Measurements from ENCODE around the gene INSYN1.

INSYN1 gene

GRCh38 chr15:73700041-73700842, 52.9 kb downstream of the INSYN1 start:
- CTCF ChIA-PET, result interaction anchor here (0.6 to 15.4 kb wide), 57 partner anchors 6 to 459 kb away, joined by 3 to 459 read pairs (median 5); partner anchors contain the start of genes CD276, LOXL1 and NPTN
- H3K4me3 ChIP-seq (ENCODE audit: low read depth, low read length), result no peak overlapping the region
- TF ChIP-seq CTCF (IDR thresholded peaks at IDR 0.05; ENCODE audit: insufficient read depth, low read length, missing control alignments), result peak; percentile 85
- POLR2A ChIA-PET, result interaction anchor here (1.1 kb wide), 1 partner anchor 68 kb away, joined by 3 read pairs; no protein-coding TSS in a partner anchor
- no peak for DNase-seq (ENCODE audit: low read depth, low spot score)

DNA sequence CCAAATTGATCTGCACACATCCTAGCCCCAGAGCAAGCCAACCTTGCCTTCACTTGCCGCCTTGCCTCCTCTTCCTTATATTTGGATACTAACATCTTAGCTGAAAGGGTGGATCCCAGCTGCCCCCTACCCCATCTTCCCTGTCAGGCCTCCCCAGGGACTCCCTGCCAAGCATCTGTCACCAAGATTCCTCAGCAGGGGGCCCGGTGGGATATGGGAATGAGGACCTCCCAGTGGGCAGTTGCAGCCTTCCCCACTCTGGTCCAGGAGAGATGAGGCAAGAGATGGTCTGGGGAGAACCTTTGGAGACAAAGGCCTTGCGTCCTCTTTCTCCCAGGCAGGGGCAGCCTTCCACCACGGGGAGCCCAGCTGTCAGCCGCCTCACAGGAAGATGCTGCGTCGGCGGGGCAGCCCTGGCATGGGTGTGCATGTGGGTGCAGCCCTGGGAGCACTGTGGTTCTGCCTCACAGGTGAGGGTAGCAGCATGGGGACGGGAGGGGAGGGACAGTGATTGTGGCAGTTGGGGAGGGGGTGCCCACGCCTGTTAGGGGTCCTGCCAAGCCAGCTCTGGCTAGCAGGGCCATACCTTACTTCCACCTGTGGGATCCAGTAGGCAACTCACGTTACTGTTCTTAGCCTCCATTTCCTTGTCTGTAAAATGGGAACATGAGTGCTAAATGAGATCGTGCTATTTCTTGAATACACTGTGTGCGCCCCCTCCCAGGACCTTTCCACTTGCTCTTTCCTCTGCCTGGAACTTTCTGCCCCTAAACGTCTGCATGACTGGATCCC, 53.7 kb downstream of the INSYN1 start:
- H3K4me3 ChIP-seq (ENCODE audit: low read depth, low read length), result no peak overlapping the region
- ChIA-PET POLR2A (interaction anchor here (0.5 to 1.1 kb wide), 2 partner anchors 64 to 67 kb away, joined by 3 to 4 read pairs; no protein-coding TSS in a partner anchor), CTCF (interaction anchor here (0.6 to 15.4 kb wide), 52 partner anchors 7 to 458 kb away, joined by 3 to 459 read pairs (median 6); partner anchors contain the start of genes CD276, LOXL1 and NPTN)
- no peak for TF ChIP-seq CTCF (IDR thresholded peaks at IDR 0.05; ENCODE audit: insufficient read depth, low read length, missing control alignments)
- DNase-seq (ENCODE audit: low read depth, low spot score), result no peak

- peak; percentile 44 for DNase-seq (ENCODE audit: low read depth, low spot score)
- no peak overlapping the region for H3K4me3 ChIP-seq (ENCODE audit: low read depth, low read length)
- POLR2A ChIA-PET, result interaction anchor here (0.7 to 2.1 kb wide), 4 partner anchors 11 to 64 kb away, joined by 3 to 11 read pairs (median 4); partner anchors contain the start of gene NPTN
- TF ChIP-seq CTCF (IDR thresholded peaks at IDR 0.05; ENCODE audit: insufficient read depth, low read length, missing control alignments), result no peak
- CTCF ChIA-PET, result interaction anchor here (0.6 to 15.4 kb wide), 8 partner anchors 10 to 390 kb away, joined by 3 to 459 read pairs (median 52); partner anchors contain the start of genes CD276 and NPTN
Measured at GRCh38 chr15:73697033-73697467, 56.1 kb downstream of the INSYN1 start.

GRCh38 chr15:73696641-73697001, 56.5 kb downstream of the INSYN1 start:
- no peak for TF ChIP-seq CTCF (IDR thresholded peaks at IDR 0.05; ENCODE audit: insufficient read depth, low read length, missing control alignments)
- ChIA-PET CTCF (interaction anchor here (5.1 to 15.4 kb wide), 6 partner anchors 10 to 389 kb away, joined by 32 to 459 read pairs (median 141); partner anchors contain the start of genes CD276 and NPTN), POLR2A (interaction anchor here (1.2 to 2.1 kb wide), 3 partner anchors 11 to 63 kb away, joined by 3 to 11 read pairs (median 4); partner anchors contain the start of gene NPTN)
- H3K4me3 ChIP-seq (ENCODE audit: low read depth, low read length), result no peak overlapping the region
- DNase-seq (ENCODE audit: low read depth, low spot score), result no peak

DNA sequence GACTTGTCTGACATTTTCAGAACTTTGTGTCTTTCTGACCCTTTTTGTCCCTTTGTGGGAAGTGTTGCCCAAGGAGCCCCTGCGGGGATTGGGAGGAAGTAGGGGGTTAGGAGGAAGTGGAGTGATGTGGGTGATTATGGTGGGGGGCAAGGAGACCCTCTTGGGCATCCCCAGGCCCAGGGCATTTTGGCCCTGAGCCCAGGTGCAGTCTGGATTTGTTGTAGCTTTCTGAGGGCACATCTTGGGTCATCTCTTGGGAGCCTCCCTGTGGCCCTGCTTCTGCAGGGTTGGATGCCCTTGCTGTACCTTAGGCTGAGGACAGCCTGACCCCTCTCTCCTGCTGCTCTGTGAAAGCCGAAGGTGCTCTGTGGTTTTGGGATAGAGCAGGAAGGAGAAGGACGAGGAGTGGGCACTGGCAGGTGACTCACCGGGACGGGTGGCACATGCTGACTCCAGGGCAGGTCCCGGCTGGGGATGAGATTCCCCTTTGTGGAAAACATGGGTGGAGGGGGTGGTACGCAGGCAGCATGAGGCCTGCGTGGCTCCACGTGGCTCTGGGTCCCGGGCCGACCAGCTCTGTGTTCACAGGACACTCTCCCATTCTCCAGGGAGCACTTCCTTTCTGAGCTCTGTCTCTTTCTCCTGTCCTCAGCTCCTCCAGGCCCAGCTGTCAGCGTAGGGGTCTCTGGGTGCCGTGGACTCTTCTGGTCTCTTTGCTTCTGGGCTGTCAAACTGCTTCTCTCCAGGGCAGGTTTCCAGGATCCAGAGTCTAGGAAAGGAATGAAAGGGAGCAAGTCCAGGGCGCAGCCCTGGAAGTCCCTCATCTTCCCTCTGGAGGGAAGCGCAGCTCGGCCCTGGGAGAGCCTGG, 57.1 kb downstream of the INSYN1 start:
- no peak for TF ChIP-seq CTCF (IDR thresholded peaks at IDR 0.05; ENCODE audit: insufficient read depth, low read length, missing control alignments)
- no peak for DNase-seq (ENCODE audit: low read depth, low spot score)
- H3K4me3 ChIP-seq (ENCODE audit: low read depth, low read length), result no peak overlapping the region
- CTCF ChIA-PET, result interaction anchor here (1.0 to 15.4 kb wide), 6 partner anchors 11 to 178 kb away, joined by 3 to 459 read pairs (median 36); partner anchors contain the start of genes CD276, NPTN and TBC1D21
- POLR2A ChIA-PET, result interaction anchor here (1.2 to 2.1 kb wide), 2 partner anchors 10 to 13 kb away, joined by 3 to 11 read pairs; no protein-coding TSS in a partner anchor
